ENCODE data around the gene IFI27L2.

IFI27L2 gene

GRCh38 chr14:94100847-94101246 lies 28.6 kb downstream of the IFI27L2 start:
- no peak for DNase-seq (ENCODE audit: low spot score)

GRCh38 chr14:94099006-94099405 lies 30.4 kb downstream of the IFI27L2 start:
- DNase-seq (ENCODE audit: low spot score), result no peak

DNA sequence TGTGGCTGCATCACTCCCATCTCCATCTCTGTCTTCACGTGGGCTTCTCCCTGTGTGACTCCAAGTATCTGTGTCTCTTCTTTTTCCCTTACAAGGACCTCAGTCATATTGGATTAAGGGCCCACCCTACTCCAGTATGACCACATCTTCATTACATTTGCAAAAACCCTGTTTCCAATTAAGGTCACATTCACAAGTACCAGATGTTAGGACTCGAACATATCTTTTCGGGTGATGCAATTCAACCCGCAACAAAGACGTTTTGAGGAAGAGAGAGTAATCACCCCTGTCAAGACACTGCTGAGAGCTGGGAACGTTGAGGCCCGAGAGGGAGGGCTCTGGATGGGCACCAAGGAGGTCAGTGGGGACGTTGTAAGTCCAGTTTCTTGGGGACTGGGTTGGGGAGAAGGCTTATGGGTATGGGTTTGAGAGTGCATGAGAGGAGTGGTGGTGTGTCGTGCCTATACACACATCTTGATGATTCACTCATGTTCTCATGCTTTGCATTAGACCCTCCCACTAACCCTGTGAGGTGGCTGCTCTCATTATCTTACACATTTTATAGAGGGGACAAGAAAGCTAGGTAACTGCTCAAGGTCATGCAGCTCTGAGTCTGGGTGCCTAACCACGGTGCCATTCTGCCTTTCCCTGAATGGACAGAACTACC lies 30.9 kb downstream of the IFI27L2 start:
- no peak for DNase-seq (ENCODE audit: low spot score)

GRCh38 chr14:94097091-94097490 lies 32.3 kb downstream of the IFI27L2 start:
- DNase-seq (ENCODE audit: low spot score), result no peak

- DNase-seq (ENCODE audit: low spot score), result no peak
Observed at GRCh38 chr14:94093418-94093817, 36.0 kb downstream of the IFI27L2 start.

GRCh38 chr14:94089479-94089878 lies 39.9 kb downstream of the IFI27L2 start:
- DNase-seq (ENCODE audit: low spot score), result no peak

GRCh38 chr14:94088516-94088915 lies 40.9 kb downstream of the IFI27L2 start:
- DNase-seq (ENCODE audit: low spot score), result no peak

DNA sequence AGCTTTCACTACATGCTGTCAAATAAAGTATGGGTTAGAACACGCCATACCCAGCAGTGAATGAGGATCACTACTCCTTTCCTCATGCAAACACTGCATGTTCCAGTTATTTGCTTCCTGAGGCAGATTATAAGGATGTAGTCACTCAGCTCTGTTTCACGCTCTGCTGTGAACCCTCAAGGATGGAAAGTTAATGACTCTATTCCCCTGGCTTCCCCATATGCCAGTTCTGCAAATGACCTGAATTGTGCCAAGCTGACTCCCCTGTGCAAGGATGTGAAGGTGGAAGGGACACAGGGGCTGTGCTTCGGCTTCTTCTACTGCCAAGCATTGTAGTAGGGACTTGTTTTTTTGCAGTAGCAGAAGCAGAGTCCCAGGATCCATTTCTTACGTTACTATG lies 41.5 kb downstream of the IFI27L2 start:
- DNase-seq (ENCODE audit: low spot score), result no peak

DNA sequence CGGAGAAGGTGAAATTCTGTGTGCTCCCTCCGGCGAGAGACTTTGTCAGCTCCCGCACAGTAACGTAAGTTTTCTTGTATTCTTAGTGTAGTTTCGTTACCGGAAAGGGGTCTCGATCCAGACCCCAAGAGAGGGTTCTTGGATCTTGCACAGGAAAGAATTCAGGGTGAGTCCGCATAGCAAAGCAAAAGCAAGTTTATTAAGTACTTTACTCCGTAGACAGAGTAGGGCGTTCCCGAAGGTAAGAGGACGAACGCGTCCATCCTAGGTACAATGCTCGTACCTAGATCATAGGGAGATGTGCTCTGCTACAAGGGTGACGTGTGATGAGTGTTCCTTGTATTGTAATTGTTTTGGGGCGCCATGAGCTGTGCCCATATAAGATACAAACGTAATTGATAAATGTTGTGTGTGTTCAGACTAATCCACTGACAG lies 48.0 kb downstream of the IFI27L2 start:
- peak; percentile 9 for DNase-seq (ENCODE audit: low spot score)

DNA sequence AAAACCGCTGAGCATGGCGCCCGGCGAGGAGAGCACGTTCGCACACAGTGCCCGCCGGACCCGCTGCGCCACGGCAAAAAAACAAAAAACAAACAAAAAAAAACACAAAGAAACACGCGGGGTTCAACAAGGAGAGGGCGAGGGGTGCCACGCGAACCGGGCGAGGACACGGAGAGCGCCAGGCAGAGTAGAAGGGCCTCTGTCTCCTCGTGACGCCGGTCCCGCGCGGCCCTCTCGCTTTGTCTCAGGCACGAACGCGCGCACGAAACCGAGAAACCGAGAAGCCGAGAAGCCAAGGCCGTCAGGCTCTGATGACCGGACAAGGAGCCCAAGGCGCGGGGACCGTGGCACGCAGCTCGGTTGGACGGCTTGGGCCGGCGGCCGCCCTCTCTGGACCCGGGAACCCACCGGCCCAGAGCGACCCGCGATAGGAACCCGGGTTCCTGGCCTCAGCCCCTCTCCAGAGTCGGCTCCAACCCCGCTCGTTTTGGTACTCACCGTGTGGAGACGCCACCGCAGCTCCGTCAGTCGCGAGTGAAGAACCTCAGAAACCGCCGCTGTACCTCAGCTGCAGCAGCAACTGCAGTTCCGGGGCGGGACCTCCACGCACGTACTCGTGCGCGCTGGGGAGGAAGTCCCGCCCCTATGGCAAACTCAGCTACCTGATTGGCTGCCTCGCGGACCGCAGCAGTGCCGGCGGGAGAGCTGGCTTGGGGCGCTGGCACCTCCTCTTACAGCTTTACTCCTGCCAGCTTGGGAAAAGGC lies 48.6 kb downstream of the IFI27L2 start, which contains the start of the genes DDX24 and IFI27L1:
Gene DDX24, minus strand, starts transcription at position 582 of the 765 bp plus-strand sequence. CDS start 1,460 bp downstream, outside the sequence.
Gene IFI27L1, plus strand, starts transcription at position 690 of the 765 bp plus-strand sequence. CDS start 15,628 bp downstream, outside the sequence.
- DNase-seq (ENCODE audit: low spot score), result peak; percentile 97

- no peak for DNase-seq (ENCODE audit: low spot score)
Observed at GRCh38 chr14:94079891-94080620, 49.3 kb downstream of the IFI27L2 start.

- no peak for DNase-seq (ENCODE audit: low spot score)
Observed at GRCh38 chr14:94077823-94078222, 51.6 kb downstream of the IFI27L2 start.
